ENCODE results near the gene OR1C1. TPM values are rescaled to one million over a fixed set of nuclear protein-coding genes. Genes with fewer than 3 reads are reported as not detected.
"Not testable (repeated sequence)": the region's sequence is repeated elsewhere in the genome, so short reads cannot be mapped to it uniquely, and the experiment has no call there.

Gene OR1C1
- not detected in 2 replicates for total RNA-seq (2014; rRNA removed; shearing (Covaris generic))

- Histone ChIP-seq H3K36me3 (no peaks in the 10 kb centered on the region), H3K27me3 (replicated peaks) (no peaks in the 10 kb centered on the region), H3K4me1 (replicated peaks) (no peaks in the 10 kb centered on the region), H3K9me3 (replicated peaks) (no peaks in the 10 kb centered on the region), H3K27ac (no peak within 1 kb of the TSS), H3K4me3 (no peak within 1 kb of the TSS)
- no peak for DNase-seq (ENCODE audit: low read depth in 1 of 2, low spot score in 2 of 2)
Measured at GRCh38 chr1:247760456-247760855, at the start of gene OR1C1. OR1C1 (minus strand) TSS chr1:247760556; CDS start chr1:247758406, 2,150 bp downstream.

GRCh38 chr1:247797518-247797917 lies 37.2 kb upstream of the OR1C1 start:
- no peak for DNase-seq (ENCODE audit: low read depth in 1 of 2, low spot score in 2 of 2)
- H3K4me1 ChIP-seq (replicated peaks) = no peaks in the 10 kb centered on the region
- peaks cover 7% of the 10 kb centered on the region for H3K9me3 ChIP-seq (replicated peaks)
- no peak overlapping the region for H3K4me3 ChIP-seq
- H3K36me3 ChIP-seq = no peaks in the 10 kb centered on the region
- H3K27ac ChIP-seq = no peak overlapping the region
- H3K27me3 ChIP-seq (replicated peaks) = no peaks in the 10 kb centered on the region

GRCh38 chr1:247769603-247770002 lies 9.2 kb upstream of the OR1C1 start:
- Histone ChIP-seq H3K27ac (no peak overlapping the region), H3K9me3 (replicated peaks) (no peaks in the 10 kb centered on the region), H3K4me1 (replicated peaks) (no peaks in the 10 kb centered on the region), H3K27me3 (replicated peaks) (no peaks in the 10 kb centered on the region), H3K4me3 (no peak overlapping the region), H3K36me3 (no peaks in the 10 kb centered on the region)
- DNase-seq (ENCODE audit: low read depth in 1 of 2, low spot score in 2 of 2) = no peak

- DNase-seq (ENCODE audit: low read depth in 1 of 2, low spot score in 2 of 2); H3K9me3 ChIP-seq (replicated peaks); H3K27me3 ChIP-seq (replicated peaks); H3K4me3 ChIP-seq; H3K27ac ChIP-seq; H3K36me3 ChIP-seq; H3K4me1 ChIP-seq (replicated peaks): not testable (repeated sequence)
Measured at GRCh38 chr1:247754311-247754710, 6.0 kb downstream of the OR1C1 start.

GRCh38 chr1:247749870-247750269 lies 10.5 kb downstream of the OR1C1 start:
- no peak for DNase-seq (ENCODE audit: low read depth in 1 of 2, low spot score in 2 of 2)
- no peak overlapping the region for H3K27ac ChIP-seq
- no peaks in the 10 kb centered on the region for H3K27me3 ChIP-seq (replicated peaks)
- peaks cover 13% of the 10 kb centered on the region; the same call in 1 of the 2 replicates for H3K9me3 ChIP-seq (replicated peaks)
- no peak overlapping the region for H3K4me3 ChIP-seq
- peaks cover 5% of the 10 kb centered on the region; the same call in 1 of the 2 replicates for H3K4me1 ChIP-seq (replicated peaks)
- no peaks in the 10 kb centered on the region for H3K36me3 ChIP-seq

- H3K27ac ChIP-seq = peak within 1 kb of the TSS; percentile 71
- H3K9me3 ChIP-seq (replicated peaks) = peaks cover 13% of the 10 kb centered on the region; the same call in 1 of the 2 replicates
- H3K4me3 ChIP-seq = no peak within 1 kb of the TSS
- no peaks in the 10 kb centered on the region for H3K27me3 ChIP-seq (replicated peaks)
- peaks cover 5% of the 10 kb centered on the region; the same call in 1 of the 2 replicates for H3K4me1 ChIP-seq (replicated peaks)
- DNase-seq (ENCODE audit: low read depth in 1 of 2, low spot score in 2 of 2) = no peak
- H3K36me3 ChIP-seq = no peaks in the 10 kb centered on the region
Measured at GRCh38 chr1:247748041-247748440, 12.3 kb downstream of the OR1C1 start, which contains the start of gene OR14A2. OR14A2 (minus strand) TSS chr1:247748141.

- Histone ChIP-seq H3K4me3 (no peak overlapping the region), H3K27ac (peak overlapping the region; percentile 71), H3K4me1 (replicated peaks) (peaks cover 5% of the 10 kb centered on the region; the same call in 1 of the 2 replicates), H3K36me3 (no peaks in the 10 kb centered on the region), H3K9me3 (replicated peaks) (peaks cover 13% of the 10 kb centered on the region; the same call in 1 of the 2 replicates), H3K27me3 (replicated peaks) (no peaks in the 10 kb centered on the region)
- peak in 1 of 2 experiments; percentile 7 for DNase-seq (ENCODE audit: low read depth in 1 of 2, low spot score in 2 of 2)
Measured at GRCh38 chr1:247747616-247748015, 12.7 kb downstream of the OR1C1 start.

- H3K4me1 ChIP-seq (replicated peaks) = peaks cover 10% of the 10 kb centered on the region
- no peaks in the 10 kb centered on the region for H3K36me3 ChIP-seq
- no peaks in the 10 kb centered on the region for H3K27me3 ChIP-seq (replicated peaks)
- peak overlapping the region; percentile 71 for H3K27ac ChIP-seq
- no peak overlapping the region for H3K4me3 ChIP-seq
- DNase-seq (ENCODE audit: low read depth in 1 of 2, low spot score in 2 of 2) = peak in 1 of 2 experiments; percentile 7
- H3K9me3 ChIP-seq (replicated peaks) = peaks cover 11% of the 10 kb centered on the region; the same call in 1 of the 2 replicates
Measured at GRCh38 chr1:247746391-247746935, 13.9 kb downstream of the OR1C1 start.

GRCh38 chr1:247742215-247742760 lies 18.1 kb downstream of the OR1C1 start:
- H3K36me3 ChIP-seq; H3K4me3 ChIP-seq; H3K27me3 ChIP-seq (replicated peaks): not testable (repeated sequence)
- Histone ChIP-seq H3K4me1 (replicated peaks) (peaks cover 12% of the 10 kb centered on the region), H3K27ac (peak overlapping the region; percentile 87), H3K9me3 (replicated peaks) (0 out of 2 replicates have a peak, but pooled peaks cover 12% of the 10 kb centered on the region)
- peak in 1 of 2 experiments; percentile 2 for DNase-seq (ENCODE audit: low read depth in 1 of 2, low spot score in 2 of 2)

GRCh38 chr1:247741756-247742155 lies 18.6 kb downstream of the OR1C1 start:
- 0 out of 2 replicates have a peak, but pooled peaks cover 9% of the 10 kb centered on the region for H3K9me3 ChIP-seq (replicated peaks)
- H3K27ac ChIP-seq = peak overlapping the region; percentile 87
- no peaks in the 10 kb centered on the region for H3K36me3 ChIP-seq
- H3K4me3 ChIP-seq = no peak overlapping the region
- no peak for DNase-seq (ENCODE audit: low read depth in 1 of 2, low spot score in 2 of 2)
- no peaks in the 10 kb centered on the region for H3K27me3 ChIP-seq (replicated peaks)
- peaks cover 12% of the 10 kb centered on the region for H3K4me1 ChIP-seq (replicated peaks)

- no peak for DNase-seq (ENCODE audit: low read depth in 1 of 2, low spot score in 2 of 2)
- Histone ChIP-seq H3K27me3 (replicated peaks) (no peaks in the 10 kb centered on the region), H3K9me3 (replicated peaks) (0 out of 2 replicates have a peak, but pooled peaks cover 7% of the 10 kb centered on the region), H3K4me1 (replicated peaks) (peaks cover 7% of the 10 kb centered on the region), H3K36me3 (no peaks in the 10 kb centered on the region), H3K27ac (peak overlapping the region; percentile 87), H3K4me3 (no peak overlapping the region)
Measured at GRCh38 chr1:247740721-247741120, 19.6 kb downstream of the OR1C1 start.

GRCh38 chr1:247738315-247738714 lies 22.0 kb downstream of the OR1C1 start, which contains the start of gene OR14K1:
OR14K1 (plus strand) TSS chr1:247738615; CDS start chr1:247738615, 0 bp downstream.
- Histone ChIP-seq H3K27ac (no peak within 1 kb of the TSS), H3K4me3 (no peak within 1 kb of the TSS), H3K36me3 (no peaks in the 10 kb centered on the region), H3K9me3 (replicated peaks) (peaks cover 21% of the 10 kb centered on the region; the same call in 1 of the 2 replicates), H3K27me3 (replicated peaks) (no peaks in the 10 kb centered on the region), H3K4me1 (replicated peaks) (peaks cover 7% of the 10 kb centered on the region)
- DNase-seq (ENCODE audit: low read depth in 1 of 2, low spot score in 2 of 2) = no peak

GRCh38 chr1:247721222-247721621 lies 39.1 kb downstream of the OR1C1 start:
- Histone ChIP-seq H3K27me3 (replicated peaks) (no peaks in the 10 kb centered on the region), H3K36me3 (no peaks in the 10 kb centered on the region), H3K4me3 (no peak overlapping the region), H3K27ac (no peak overlapping the region), H3K4me1 (replicated peaks) (no peaks in the 10 kb centered on the region), H3K9me3 (replicated peaks) (peaks cover 2% of the 10 kb centered on the region)
- no peak for DNase-seq (ENCODE audit: low read depth in 1 of 2, low spot score in 2 of 2)

- Histone ChIP-seq H3K36me3 (no peaks in the 10 kb centered on the region), H3K9me3 (replicated peaks) (peaks cover 11% of the 10 kb centered on the region), H3K27me3 (replicated peaks) (no peaks in the 10 kb centered on the region), H3K4me3 (no peak within 1 kb of the TSS), H3K4me1 (replicated peaks) (no peaks in the 10 kb centered on the region), H3K27ac (no peak within 1 kb of the TSS)
- DNase-seq (ENCODE audit: low read depth in 1 of 2, low spot score in 2 of 2) = no peak
Measured at GRCh38 chr1:247716546-247716945, 43.8 kb downstream of the OR1C1 start, which contains the start of gene OR6F1. OR6F1 (minus strand) TSS chr1:247716646; CDS start chr1:247712755, 3,891 bp downstream.

All from SJSA1 (cell line).